GM19452 (cell line): ENCODE measurements around the gene KLF16.

Experiments
- ATAC-seq: cut with Tn5 transposase; IDR thresholded peaks from one replicate; pipeline ENCODE4 v1.9.1; 2021; ENCODE audit not compliant: unreplicated experiment

KLF16 gene

DNA sequence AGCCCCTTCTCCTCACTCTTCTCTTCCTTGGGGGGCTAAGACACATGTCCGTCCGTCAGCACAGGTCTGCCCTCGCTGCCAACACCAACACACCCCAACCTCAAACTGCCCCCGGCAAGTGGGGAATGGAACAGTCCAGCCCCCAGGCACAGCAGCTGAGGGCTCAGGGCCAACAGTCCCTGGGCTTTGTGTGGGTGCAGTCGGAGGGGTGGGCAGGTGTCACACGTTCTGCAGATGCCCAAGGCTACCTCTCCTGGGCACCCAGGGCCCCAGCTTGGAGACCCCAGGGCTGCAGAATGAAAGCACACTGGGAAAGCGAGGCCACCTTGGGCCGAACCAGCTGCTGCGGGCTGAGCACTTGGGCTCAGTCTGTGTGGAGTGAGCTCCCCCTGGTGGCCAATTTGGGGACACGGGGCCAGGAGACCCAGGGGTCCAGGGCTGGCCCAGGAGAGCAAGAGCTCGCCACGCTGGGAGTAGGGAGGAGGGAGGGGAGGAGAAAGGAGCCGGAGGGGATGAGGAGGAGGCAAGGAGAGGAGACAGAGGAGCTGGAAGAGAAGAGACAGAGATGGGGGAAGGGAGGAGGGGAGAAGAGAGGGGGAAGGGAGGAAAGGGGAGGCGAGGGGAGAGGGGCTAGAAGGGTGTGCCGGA, 37.3 kb downstream of the KLF16 start:
- ATAC-seq: no peak

DNA sequence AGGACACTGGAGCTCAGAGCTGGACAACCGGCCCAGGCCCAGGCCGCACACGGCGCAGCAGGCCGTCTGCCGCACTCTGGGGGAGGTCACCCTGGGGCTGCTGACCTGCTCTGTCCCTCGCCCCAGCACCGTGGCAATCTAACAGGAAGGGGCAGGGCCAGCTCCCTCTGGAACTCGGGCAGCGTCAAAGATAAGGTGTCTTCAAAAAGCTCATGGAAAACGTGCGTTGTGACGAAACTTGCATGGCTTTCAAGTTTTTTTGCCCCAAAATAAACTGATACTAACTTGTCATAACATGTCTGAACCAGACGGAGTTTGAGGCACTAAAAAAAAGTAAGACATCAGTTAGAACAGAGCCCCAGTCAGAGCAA, 39.1 kb downstream of the KLF16 start:
- ATAC-seq: no peak

DNA sequence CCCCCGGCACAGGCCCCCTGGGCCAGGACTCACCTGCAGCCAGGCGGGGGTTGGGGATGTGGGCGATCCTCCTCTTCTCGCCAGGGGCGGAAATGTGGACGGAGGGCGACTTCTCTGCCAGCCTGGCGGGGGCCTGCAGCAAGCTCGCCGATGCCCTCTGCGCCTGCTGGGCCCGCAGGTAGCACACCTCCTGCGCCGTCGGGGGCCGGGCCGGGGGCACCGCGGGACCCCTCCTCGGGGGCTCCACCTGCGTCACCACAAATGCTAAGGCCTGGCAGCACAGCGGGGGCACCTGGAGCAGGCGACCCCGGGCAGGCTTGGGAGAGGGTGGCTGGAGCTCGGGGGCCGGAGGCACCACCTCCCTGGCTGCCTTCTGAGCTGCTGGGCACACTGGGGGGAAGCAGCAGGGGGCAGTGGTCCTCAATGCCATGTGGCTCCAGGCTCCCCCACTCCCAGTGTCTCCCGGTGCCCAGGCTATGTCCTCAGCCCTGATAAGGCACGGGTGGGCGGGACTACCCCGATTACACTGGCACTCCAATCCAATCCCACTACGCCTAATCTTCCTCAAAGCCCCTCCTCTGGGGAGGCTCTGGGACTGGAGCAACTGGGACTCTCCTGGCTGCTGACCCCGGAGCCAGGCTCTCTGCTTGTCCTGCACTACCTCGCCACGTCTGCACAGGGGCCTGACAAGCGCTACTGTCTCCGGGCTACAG, 39.7 kb downstream of the KLF16 start:
- no peak for ATAC-seq

DNA sequence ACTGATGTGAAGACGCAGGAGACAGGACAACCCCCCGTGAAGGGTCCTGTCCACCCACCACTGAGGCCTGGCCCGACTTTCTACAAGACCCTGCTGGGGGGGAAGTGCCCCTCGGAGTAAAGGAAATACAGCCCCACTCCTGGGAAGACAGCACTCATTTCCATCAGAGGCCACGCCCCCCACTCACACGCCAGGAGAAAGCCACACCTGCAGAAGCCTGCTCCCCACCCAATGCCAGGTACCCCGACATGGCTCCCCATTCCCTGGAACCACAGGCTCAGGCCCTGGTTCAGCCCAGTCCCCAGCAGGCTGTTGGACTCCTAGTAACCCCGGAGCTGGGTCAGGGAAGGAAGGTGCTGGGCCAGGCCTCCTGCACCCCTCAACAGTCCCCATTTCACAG, 40.4 kb downstream of the KLF16 start:
- no peak for ATAC-seq

DNA sequence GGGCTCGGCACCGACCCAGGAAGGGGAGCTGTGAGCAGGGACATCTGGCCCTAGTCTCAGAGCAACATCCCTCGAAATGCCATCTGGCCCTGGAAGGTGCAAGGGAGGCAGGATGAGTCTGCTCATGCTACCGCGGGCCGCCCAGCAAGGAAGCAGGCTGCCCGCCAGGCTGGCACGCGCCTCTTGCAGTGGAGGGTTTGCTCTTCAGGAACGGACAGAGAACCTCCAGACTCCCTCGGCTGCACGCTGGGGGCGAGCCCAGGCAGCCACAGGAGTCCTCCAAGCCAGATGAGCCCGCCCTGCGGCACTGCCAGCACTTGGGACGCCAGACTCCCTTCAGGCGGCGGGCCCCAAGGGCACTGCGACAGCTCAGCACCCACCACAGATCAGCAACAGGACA, 41.2 kb downstream of the KLF16 start:
- ATAC-seq: no peak

DNA sequence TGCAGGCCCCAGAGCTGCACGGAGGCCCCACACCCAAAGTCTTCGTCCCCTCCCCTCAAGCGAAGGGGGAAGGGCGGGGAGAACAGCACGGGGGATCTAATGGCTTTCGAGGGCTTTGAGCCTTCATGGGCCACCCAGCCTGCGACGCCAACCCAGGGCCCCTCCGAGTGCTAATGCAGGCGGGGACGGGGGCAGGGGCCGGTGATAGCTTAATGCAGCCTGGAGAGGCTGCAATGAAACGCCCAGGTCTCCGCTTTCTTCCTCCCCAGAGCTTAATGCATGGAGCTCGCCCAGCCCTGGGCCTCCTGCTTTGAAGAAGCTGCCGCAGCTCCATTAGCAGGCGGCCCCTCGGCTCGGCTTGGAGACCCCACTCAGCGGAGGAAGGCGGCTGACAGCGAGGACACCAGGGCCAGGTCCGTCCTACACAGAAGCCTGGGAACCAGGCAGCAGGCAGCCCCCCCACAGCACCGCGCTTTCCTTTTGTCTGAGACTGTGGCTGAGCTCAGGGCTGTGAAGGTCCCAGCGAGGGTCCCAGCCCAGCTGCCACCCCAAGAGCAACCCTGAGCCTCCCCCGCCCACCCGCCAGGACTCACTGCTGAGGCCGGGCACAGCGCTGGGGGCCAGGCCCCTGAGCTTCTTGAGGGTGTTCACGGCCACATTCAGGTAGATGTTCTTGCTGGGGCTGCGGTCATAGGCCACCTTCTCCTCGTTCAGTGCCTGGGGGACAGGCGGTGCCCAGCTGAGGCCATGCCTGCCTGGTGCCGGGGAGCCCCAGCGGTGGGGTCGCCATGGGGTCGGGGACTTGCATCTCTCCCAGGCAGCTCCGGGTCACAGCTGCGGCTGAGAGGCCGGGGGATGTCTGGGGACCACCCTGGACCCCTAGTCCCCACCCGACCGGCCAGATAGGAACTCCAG, 43.8 kb downstream of the KLF16 start:
- no peak for ATAC-seq

DNA sequence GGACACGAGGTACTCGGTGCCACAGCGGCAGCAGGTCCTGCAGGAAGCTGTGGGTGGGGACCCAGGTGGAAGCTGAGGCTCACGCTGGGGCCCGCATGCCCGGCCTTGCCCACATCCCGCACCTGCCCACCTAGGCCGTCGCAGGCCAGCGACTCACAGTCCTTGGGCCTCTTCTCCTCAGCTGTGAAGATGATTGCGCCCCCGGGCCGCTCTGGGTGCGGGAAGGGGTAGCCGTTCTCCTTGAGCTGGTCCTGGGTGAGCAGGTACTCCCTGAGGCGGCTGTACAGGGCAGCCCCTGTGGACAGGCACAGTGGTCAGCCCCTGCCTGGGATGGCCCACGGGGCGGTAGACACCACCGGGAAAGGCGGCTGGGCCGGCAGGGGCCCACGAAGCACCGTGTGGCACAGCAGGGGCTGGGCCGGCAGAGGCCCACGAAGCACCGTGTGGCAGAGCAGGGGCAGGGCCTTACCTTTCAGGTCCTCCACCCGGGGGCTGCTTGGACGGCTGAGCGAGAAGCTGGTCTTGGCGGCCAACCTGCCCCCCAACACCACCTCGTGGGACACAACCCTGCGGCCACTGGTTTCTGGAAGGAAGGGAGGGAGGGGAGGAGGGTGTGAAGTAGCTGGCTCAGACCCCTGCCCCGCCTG, 44.7 kb downstream of the KLF16 start:
- ATAC-seq: no peak

DNA sequence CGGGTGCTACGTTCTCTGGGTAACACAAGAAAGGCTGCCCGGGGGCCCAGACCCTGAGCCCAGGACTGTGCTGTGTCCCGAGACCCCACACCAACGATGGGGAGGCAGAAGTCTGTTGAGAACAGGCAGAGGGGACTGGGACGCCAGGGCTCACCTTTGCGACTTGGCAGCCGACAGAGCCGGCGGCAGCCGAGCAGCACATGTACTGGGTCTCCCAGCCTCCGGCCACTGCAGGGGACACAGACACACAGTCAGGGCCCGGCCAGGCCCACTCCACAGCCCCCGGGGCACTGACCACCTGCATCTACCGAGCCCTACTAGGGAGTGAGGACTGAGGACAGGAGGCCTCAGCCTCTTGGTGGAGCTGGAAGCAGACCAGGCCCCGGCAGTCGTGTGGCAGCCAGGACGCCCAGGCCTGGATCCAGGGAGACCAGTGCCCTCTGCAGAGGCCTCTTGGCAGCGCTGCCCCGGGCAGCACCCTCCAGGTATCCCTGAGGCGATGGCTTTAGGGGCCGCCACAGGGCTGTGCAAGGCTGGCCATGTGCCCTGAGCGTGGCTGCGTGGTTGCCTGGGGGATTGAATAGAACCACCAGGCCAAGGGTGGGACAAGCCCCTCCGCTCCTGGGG, 45.7 kb downstream of the KLF16 start:
- no peak for ATAC-seq

DNA sequence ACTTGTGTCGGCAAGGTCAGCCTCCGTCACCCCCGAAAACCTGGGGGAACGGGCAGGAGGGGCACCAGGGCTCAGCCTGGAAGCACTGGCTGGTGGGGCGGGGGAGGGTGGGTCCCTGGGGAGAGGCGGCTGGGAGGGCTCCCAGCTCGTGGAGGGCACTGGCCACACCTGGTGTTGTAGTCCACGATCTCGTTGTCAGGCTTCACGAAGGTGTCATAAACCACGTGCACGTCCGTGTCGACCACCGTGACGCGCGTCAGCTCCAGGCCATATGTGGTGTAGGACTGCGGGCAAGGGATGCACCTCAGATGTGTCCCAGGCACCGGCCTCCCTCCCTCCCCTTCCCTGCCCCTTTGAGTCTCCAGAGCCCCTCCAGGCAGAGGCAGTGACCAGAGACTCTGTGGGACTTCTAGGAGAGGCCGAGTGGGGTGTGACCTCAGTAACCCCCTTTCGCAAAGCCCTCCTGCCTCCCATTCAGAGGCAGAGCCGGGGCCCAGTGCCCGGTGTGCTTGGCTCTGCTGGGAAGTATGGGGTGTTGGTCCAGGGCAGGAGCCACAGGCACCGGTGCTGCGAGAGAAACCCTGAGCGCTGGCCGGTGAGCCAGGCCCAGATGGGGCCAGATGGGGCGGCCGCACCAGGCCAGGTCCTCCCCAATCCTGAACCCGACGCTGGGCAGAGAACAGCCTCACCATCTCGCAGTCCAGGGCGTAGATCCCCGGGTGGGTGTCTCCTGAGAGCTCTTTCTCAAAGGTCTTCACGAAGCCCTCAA, 46.7 kb downstream of the KLF16 start:
- no peak for ATAC-seq

DNA sequence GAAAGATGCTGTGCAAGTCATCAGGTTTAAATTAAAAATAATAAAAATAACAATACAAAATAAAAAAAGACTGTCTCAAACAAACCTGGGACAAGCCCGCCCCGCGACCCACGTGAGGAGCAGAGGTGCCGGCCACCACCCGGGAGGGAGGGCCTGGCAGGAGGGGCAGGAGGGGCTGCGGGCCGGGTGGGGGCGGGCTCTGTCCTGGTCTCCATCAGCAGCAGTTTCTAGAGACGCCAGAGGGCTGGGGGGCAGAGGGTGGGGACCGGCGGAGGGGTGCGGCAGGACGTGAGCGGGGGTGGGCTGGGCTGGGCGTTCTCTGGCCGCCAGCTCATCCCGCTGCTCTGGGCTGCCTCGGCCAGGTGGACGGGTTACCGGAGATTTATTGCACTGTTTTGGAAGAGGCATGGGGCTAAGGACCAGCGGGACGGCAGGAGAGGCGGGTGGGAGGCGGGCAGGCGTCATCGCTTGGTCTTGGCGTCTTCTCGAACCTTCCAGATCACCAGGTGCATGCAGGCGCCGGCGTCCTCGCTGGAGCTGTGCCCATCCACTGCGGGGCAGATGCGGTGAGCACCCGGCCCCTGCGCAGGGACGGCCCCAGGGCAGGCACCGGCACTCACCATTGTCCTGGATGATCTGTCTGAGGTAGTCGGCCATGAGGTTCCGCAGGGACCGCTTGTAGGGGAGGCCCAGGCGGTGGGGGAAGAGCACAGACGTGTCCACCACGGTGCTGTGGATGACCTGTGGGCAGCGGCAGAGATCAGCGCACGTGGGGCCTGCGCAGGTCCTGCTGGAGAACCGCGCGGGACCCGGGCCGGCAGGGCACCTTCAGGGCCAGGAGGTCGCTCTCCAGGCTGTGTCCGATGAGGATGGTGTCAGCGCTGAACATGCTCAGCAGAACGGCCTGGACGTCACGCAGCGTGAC, 47.5 kb downstream of the KLF16 start:
- no peak for ATAC-seq

DNA sequence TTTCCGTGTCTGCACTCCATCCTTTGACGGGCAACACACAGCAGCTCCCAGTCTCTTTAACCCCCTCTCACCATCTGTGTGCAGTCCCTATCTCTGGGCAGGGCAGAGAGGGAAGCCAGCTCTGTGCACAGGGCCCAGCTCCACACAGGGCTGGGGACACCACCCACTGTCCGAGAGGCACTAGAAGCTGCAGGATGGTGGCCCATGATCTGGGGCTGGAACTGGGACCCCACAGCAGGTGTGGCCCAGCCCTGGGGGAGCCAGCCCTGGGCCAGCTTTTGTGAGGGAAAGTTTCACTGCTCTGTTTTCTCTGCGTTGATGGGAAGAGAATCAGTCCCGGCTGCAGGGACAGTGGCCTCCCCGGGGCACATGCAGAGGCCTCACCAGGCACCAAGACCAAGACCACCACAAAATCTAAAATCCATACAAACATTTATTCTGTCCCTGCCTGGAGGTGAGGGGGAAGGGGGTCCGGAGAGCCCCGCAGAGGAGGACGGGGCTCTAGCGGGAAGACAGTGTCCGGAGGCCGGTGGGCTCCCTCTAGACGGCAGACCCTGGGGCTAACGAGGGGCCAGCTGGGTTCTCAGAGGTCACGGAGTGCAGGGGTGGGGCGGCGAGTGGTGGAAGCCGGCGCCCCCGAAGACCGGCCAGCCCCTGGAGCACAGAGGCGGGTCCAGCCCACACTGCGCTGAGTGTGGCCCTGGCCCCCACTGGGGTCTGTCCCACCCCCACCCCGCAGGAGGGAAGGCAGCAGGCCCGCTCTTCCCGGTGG, 48.4 kb downstream of the KLF16 start:
- ATAC-seq: no peak

DNA sequence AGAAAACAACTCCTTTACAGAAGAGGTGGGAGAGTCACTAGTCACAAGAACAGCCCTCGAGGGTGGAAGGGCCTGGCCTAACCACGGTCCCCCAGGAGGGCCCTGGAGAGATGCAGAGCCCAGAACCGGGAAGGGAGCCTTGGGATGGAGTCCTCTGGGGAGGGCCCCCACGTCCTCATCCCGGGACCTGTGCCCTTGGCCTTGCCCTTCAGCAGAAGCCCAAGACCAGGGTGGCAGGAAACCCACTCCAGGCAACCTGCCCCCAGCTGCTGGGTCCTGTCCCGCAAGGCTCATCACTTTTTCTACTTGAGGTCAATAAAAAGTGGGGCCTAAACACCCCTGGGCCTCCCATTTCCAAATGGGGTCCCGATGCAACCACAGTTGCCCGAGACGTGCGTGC, 49.0 kb downstream of the KLF16 start:
- ATAC-seq: no peak

DNA sequence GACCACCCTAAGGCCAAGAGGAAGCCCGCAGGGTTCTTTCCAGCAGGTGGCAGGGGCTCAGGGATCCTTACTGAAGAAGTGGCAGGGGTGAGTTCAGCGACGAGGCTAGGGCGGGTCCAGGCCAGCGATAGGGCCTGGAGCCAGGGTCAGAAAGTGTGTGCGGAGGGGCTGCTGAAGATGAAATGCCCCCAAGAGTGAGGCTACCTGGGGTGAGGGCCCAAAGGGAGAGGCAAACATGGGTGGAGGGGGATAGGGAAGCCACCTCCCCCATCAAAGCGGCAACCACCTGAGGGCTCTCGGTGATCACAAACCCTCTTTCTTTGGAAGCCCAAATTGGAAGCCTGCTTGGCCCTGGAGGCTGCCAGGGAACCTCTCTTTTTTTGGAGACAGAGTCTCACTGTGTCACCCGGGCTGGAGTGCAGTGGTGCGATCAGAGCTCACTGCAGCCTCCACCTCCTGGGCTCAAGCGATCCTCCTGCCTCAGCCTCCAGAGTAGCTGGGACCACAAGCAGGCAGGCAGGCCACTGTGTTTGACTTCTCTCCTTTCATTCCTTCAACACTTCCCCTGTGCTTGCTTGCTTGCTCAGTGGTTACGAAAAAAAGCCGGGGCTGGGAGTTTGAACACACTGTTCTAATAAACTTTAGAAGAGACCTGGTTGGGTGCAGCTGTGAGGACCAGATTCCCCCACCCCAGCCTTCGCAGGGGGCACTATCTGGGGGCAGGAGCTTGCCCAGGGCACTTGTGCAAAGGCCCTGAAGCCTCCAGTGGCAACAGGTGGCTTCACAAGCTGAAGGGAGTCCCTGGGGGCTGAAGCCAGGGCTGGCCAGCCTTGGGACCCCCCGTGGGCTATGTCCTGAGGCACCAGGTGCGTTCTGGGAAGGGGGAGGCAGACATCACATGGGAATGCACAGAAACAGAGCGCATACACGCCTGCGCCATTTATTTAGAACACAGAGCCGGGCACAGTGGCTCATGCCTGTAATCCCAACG, 49.9 kb downstream of the KLF16 start:
- no peak for ATAC-seq

DNA sequence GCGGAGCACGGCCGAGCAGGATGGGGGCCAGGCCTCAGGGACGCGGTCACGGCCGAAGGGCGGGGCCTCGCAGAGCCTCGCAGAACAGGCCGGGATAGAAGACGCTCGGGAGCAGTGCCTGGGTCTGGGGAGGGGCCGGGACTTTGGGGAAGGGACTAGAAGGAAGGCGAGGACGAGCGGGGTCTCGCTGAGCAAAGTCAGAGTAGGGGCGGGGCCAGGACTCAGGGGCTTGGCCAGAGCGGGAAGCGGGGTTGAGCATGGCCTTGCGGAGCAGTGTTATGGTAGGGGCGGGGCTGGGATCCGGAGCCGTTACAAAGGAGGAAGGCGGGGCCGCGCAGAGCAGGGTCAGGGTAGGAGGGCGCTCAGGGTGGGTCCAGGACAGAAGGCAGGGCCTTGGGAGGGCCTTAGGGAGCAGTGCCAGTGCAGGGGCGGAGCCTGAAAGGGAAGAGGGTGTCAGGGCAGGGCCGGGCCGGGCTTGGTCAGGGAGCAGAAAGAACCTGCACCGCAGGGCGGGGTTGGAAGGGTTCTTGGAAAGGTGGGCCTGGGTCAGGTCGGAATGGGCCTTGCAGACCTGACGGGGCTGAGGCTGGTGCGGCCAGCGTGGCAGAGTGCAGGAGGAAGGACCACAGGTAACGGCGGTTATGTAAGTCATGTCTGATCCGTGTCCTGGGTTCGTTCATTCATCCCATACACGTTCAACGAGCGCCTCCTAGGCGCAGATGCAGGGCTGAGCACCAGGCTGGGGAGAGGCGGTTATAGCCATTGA, 50.8 kb downstream of the KLF16 start:
- peak; percentile 75 for ATAC-seq

DNA sequence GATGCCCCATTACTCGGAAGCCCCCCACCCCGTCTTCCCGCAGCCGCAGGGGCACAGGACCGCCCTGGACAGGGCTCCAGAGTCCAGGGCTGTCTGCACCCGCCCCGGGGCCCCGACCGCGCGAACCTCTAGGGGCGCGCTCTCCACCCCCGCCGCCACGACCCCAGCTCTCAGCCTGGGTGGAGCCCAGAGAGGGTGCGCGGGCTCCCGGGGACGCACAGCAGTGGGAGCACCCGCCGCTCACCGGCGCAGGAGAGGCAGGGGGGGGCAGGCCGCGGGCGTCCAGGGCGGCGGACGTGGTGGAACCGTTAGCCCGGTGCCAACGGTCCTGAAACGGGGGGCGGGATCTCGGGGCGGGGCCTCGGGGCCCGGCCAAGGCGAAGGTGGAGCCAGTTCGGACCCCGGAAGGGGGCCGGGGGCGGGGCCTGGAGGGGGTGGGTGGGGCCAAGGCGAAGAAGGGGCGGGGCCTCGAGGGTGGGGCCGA, 51.4 kb downstream of the KLF16 start, which contains the start of gene ATP8B3:
ATP8B3 (minus strand) TSS at position 335 of the 484 bp plus-strand sequence. CDS start 540 bp downstream, outside the sequence.
- ATAC-seq: no peak

DNA sequence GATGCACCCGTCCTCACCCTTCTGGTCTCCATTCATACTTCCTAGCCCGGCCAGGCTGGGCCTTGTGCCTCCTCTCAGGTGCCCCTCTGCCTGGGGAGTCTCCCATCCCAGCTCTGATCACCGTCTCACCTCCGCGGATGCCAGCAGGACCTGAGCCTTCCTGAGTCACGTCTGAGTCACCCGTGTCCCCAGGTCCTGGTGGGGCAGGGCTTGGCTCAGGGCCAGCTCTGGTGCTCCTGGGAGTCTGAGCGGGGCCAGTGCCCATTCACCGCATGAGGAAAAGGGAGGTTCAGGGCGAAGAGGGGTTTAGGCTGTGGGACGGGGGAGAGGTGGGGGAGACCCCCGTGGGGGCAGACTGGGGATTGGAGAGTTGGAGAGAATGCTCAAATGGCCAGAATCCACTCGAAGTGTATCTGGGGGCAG, 51.9 kb downstream of the KLF16 start:
- ATAC-seq: no peak
